SK-N-SH (cell line): ENCODE results near the gene NPHS1. TPM values are rescaled to one million over a fixed set of nuclear protein-coding genes. Genes with fewer than 3 reads are reported as not detected.

Source experiments
- CTCF ChIA-PET: fragments of 300-600, 350-600 bp; formaldehyde crosslinking; extraction: SDS; loops from one replicate; lab custom pipeline; 2021; lab: Yijun Ruan, JAX
- POLR2A ChIA-PET: fragments of 350-600 bp; sonication (Branson Sonifier 250); formaldehyde crosslinking; extraction: SDS; loops from one replicate; lab custom pipeline; 2020; ENCODE audit warnings: antibody characterized with exemption, inconsistent platforms; lab: Yijun Ruan, JAX
- DNase-seq: peaks from one replicate; pipeline ENCODE4 v3.0.0; 2012
- H2AFZ ChIP-seq: fragments of 200-600 bp; sonication (generic); 2 replicates; pipeline ENCODE4 v1.8.1; 2016; ENCODE audit warnings: antibody characterized with exemption, mild to moderate bottlenecking, low read depth
- H3F3A ChIP-seq: fragments of 200-600 bp; sonication (generic); replicated peaks from 2 replicates; pipeline ENCODE3; 2016; ENCODE audit warnings: antibody characterized with exemption, mild to moderate bottlenecking; ENCODE audit not compliant: insufficient read depth
- H3K27ac ChIP-seq, 2 experiments: fragments of 200-500 bp in 1 of 2; fragments of 200-600 bp in 1 of 2; sonication (Bioruptor generic) in 1 of 2; sonication (generic), shearing (Covaris generic) in 1 of 2; 2 replicates each; pipeline versions ENCODE4 v1.5.1 to v1.6.1; 2014 to 2016; ENCODE audit warnings: low read depth in 2 of 2, inconsistent platforms in 1 of 2, low read length in 1 of 2, mild to moderate bottlenecking in 1 of 2, mixed read lengths in 1 of 2
- H3K27me3 ChIP-seq: fragments of 200-600 bp; sonication (generic), shearing (Covaris generic); 2 replicates; pipeline ENCODE4 v1.6.1; 2016; ENCODE audit warnings: mixed run types; ENCODE audit not compliant: insufficient read depth
- H3K36me3 ChIP-seq, 2 experiments: fragments of 200-500 bp in 1 of 2; fragments of 200-600 bp in 1 of 2; sonication (Bioruptor generic) in 1 of 2; sonication (generic) in 1 of 2; replicated peaks in 1 of 2; 2 replicates each; pipeline versions ENCODE3 to v1.5.1; 2014 to 2016; ENCODE audit warnings: low read length in 1 of 2, mild to moderate bottlenecking in 1 of 2; ENCODE audit not compliant: insufficient read depth in 2 of 2, control insufficient read depth in 1 of 2
- H3K4me1 ChIP-seq, 2 experiments: fragments of 200-500 bp in 1 of 2; fragments of 200-600 bp in 1 of 2; sonication (Bioruptor generic) in 1 of 2; sonication (generic), shearing (Covaris generic) in 1 of 2; 2 replicates each; pipeline versions ENCODE4 v1.5.1 to v1.6.1; 2014 to 2016; ENCODE audit warnings: low read depth in 1 of 2, low read length in 1 of 2, mixed run types in 1 of 2; ENCODE audit not compliant: insufficient read depth in 2 of 2, control insufficient read depth in 1 of 2
- H3K4me2 ChIP-seq: fragments of 200-600 bp; sonication (generic), shearing (Covaris generic); 2 replicates; pipeline ENCODE4 v1.6.1; 2017; ENCODE audit warnings: mixed run types
- H3K4me3 ChIP-seq, 2 experiments: fragments of 200-500 bp in 1 of 2; fragments of 200-600 bp in 1 of 2; sonication (Bioruptor generic) in 1 of 2; sonication (generic), shearing (Covaris generic) in 1 of 2; 2 replicates each; pipeline versions ENCODE4 v1.5.1 to v1.8.1; 2014 to 2016; ENCODE audit warnings: low read depth in 2 of 2, inconsistent platforms in 1 of 2, low read length in 1 of 2, mild to moderate bottlenecking in 1 of 2, mixed read lengths in 1 of 2, moderate library complexity in 1 of 2
- H3K79me2 ChIP-seq: fragments of 200-600 bp; sonication (generic); 2 replicates; pipeline ENCODE4 v1.8.1; 2017; ENCODE audit warnings: mild to moderate bottlenecking; ENCODE audit not compliant: insufficient read depth
- H3K9ac ChIP-seq: fragments of 200-600 bp; sonication (generic); 2 replicates; pipeline ENCODE4 v1.6.1; 2017; ENCODE audit warnings: mixed run types
- H3K9me2 ChIP-seq: fragments of 200-600 bp; sonication (generic); 2 replicates; pipeline ENCODE4 v1.6.1; 2017; ENCODE audit warnings: mixed run types
- H3K9me3 ChIP-seq: fragments of 200-600 bp; sonication (generic); 2 replicates; pipeline ENCODE4 v1.6.1; 2017; ENCODE audit warnings: mixed run types, mild to moderate bottlenecking, moderate library complexity
- H4K20me1 ChIP-seq: fragments of 200-600 bp; sonication (generic); 2 replicates; pipeline ENCODE4 v1.6.1; 2017; ENCODE audit warnings: mild to moderate bottlenecking, mixed run types; ENCODE audit not compliant: insufficient read depth
- CHD2 ChIP-seq: fragments of 150-350 bp; IDR thresholded peaks from 2 replicates; pipeline ENCODE4 v1.6.1; 2018; ENCODE audit warnings: low read length; ENCODE audit not compliant: partially characterized antibody
- CTCF ChIP-seq: fragments of 200-600 bp; sonication (generic); IDR thresholded peaks from 2 replicates; pipeline ENCODE4 v1.6.1; 2017; ENCODE audit warnings: antibody characterized with exemption, mild to moderate bottlenecking, moderate library complexity
- ELF1 ChIP-seq: IDR thresholded peaks from 2 replicates; pipeline ENCODE4 v1.4.0; 2012
- EP300 ChIP-seq, 2 experiments: IDR thresholded peaks; 2 replicates each; pipeline versions ENCODE4 v1.4.0 to v1.6.1; 2012; ENCODE audit warnings: borderline replicate concordance in 1 of 2, low read depth in 1 of 2, low read length in 1 of 2
- EZH2phosphoT487 ChIP-seq: fragments of 200-600 bp; sonication (generic); IDR thresholded peaks from 2 replicates; pipeline ENCODE4 v1.6.1; 2017; ENCODE audit warnings: low read depth, mixed run types, mild to moderate bottlenecking, antibody characterized with exemption, moderate library complexity, borderline replicate concordance
- FOXM1 ChIP-seq: IDR thresholded peaks from 2 replicates; pipeline ENCODE4 v1.4.0; 2012; ENCODE audit warnings: low read depth, mild to moderate bottlenecking
- IRF3 ChIP-seq: fragments of 150-350 bp; IDR thresholded peaks from 2 replicates; pipeline ENCODE4 v1.6.1; 2016; ENCODE audit warnings: mild to moderate bottlenecking, low read depth, low read length
- NFIC ChIP-seq: IDR thresholded peaks from 2 replicates; pipeline ENCODE4 v1.4.0; 2012; ENCODE audit warnings: borderline replicate concordance
- POLR2AphosphoS5 ChIP-seq: IDR thresholded peaks from 2 replicates; pipeline ENCODE4 v1.6.1; 2012; ENCODE audit warnings: low read depth, low read length
- REST ChIP-seq: IDR thresholded peaks from 2 replicates; pipeline ENCODE4 v1.6.1; 2012; ENCODE audit warnings: mild to moderate bottlenecking, low read depth, low read length, moderate library complexity
- SMC3 ChIP-seq: IDR thresholded peaks from 2 replicates; pipeline ENCODE4 v1.6.1; 2012; ENCODE audit warnings: low read depth, low read length, improper control_type of control experiment
- TEAD4 ChIP-seq: IDR thresholded peaks from 2 replicates; pipeline ENCODE4 v1.4.0; 2012; ENCODE audit warnings: mild to moderate bottlenecking, borderline replicate concordance; ENCODE audit not compliant: insufficient read depth
- YY1 ChIP-seq: IDR thresholded peaks from 2 replicates; pipeline ENCODE4 v1.4.0; 2012; ENCODE audit warnings: low read depth, mild to moderate bottlenecking
- ZBTB33 ChIP-seq: IDR thresholded peaks from 2 replicates; pipeline ENCODE4 v1.4.0; 2012; ENCODE audit warnings: low read depth, borderline replicate concordance
- WGBS: methylation state at CpG from one replicate; pipeline ENCODE4 v1.1.6; 2017; ENCODE audit warnings: low lambda C conversion rate; 5-methylcytosine and 5-hydroxymethylcytosine counted together
- polyA plus RNA-seq, 3 experiments: library from polyadenylated mRNA; depleted of rRNA; stranded (reverse); fragments of >200 nt; gene quantifications; 2 replicates each; pipeline ENCODE4 v1.2.3, GENCODE V29; 2012

Gene NPHS1
- polyA plus RNA-seq, 1 of the 3 experiments (the other 2 are of a cell fraction): not detected

- 92% methylated on average over 12 of the region's 18 CpGs for WGBS
- ChIA-PET POLR2A (no interaction called here), CTCF (interaction anchor here (0.6 to 1.3 kb wide), 4 partner anchors 8 to 42 kb away, joined by 3 to 4 read pairs (median 3); no protein-coding TSS in a partner anchor)
- Histone ChIP-seq H3K27me3 (no peaks in the 10 kb centered on the region), H3K9ac (no peak overlapping the region), H4K20me1 (no peaks in the 10 kb centered on the region), H2AFZ (no peak overlapping the region), H3K79me2 (no peaks in the 10 kb centered on the region), H3K27ac (no peak overlapping the region), H3K9me3 (no peaks in the 10 kb centered on the region), H3K4me2 (no peak overlapping the region), H3K4me3 (no peak overlapping the region), H3K9me2 (no peaks in the 10 kb centered on the region), H3K36me3 (peaks cover 8 to 12% of the 10 kb centered on the region in 2 experiments), H3K4me1 (no peaks in the 10 kb centered on the region), H3F3A (no peaks in the 10 kb centered on the region)
- TF ChIP-seq TEAD4 (no peak), CTCF (no peak)
- no peak for DNase-seq
Observed at GRCh38 chr19:35889370-35890112, 37.2 kb upstream of the NPHS1 start.

GRCh38 chr19:35888398-35888797 lies 36.1 kb upstream of the NPHS1 start:
- ChIA-PET CTCF (interaction anchor here (1.0 to 1.2 kb wide), 4 partner anchors 35 to 107 kb away, joined by 3 read pairs; no protein-coding TSS in a partner anchor), POLR2A (no interaction called here)
- Histone ChIP-seq H4K20me1 (no peaks in the 10 kb centered on the region), H3K9ac (no peak overlapping the region), H2AFZ (no peak overlapping the region), H3K27ac (no peak overlapping the region), H3K36me3 (peaks cover 8 to 12% of the 10 kb centered on the region in 2 experiments), H3K9me3 (no peaks in the 10 kb centered on the region), H3K27me3 (no peaks in the 10 kb centered on the region), H3F3A (no peaks in the 10 kb centered on the region), H3K4me3 (no peak overlapping the region), H3K4me2 (no peak overlapping the region), H3K4me1 (no peaks in the 10 kb centered on the region), H3K79me2 (no peaks in the 10 kb centered on the region), H3K9me2 (no peaks in the 10 kb centered on the region)
- DNase-seq: no peak
- WGBS: 98% methylated on average over 9 of the region's 9 CpGs
- TF ChIP-seq IRF3: no peak
- no peak for TF ChIP-seq TEAD4
- TF ChIP-seq NFIC: no peak
- no peak for TF ChIP-seq EZH2phosphoT487
- no peak for TF ChIP-seq CHD2
- no peak for TF ChIP-seq ZBTB33
- no peak for TF ChIP-seq CTCF
- no peak for TF ChIP-seq FOXM1
- TF ChIP-seq EP300 (IDR thresholded peaks at IDR 0.05; ENCODE audit: borderline replicate concordance in 1 of 2, low read depth in 1 of 2, low read length in 1 of 2): no peak
- no peak for TF ChIP-seq SMC3
- no peak for TF ChIP-seq ELF1
- TF ChIP-seq YY1: no peak
- no peak for TF ChIP-seq POLR2AphosphoS5
- TF ChIP-seq REST: no peak
